ENCODE data around the gene EEF1AKMT1.

- no peak for TF ChIP-seq EP300 (IDR thresholded peaks at IDR 0.05; ENCODE audit: low read depth)
- TF ChIP-seq, protein P1, sequence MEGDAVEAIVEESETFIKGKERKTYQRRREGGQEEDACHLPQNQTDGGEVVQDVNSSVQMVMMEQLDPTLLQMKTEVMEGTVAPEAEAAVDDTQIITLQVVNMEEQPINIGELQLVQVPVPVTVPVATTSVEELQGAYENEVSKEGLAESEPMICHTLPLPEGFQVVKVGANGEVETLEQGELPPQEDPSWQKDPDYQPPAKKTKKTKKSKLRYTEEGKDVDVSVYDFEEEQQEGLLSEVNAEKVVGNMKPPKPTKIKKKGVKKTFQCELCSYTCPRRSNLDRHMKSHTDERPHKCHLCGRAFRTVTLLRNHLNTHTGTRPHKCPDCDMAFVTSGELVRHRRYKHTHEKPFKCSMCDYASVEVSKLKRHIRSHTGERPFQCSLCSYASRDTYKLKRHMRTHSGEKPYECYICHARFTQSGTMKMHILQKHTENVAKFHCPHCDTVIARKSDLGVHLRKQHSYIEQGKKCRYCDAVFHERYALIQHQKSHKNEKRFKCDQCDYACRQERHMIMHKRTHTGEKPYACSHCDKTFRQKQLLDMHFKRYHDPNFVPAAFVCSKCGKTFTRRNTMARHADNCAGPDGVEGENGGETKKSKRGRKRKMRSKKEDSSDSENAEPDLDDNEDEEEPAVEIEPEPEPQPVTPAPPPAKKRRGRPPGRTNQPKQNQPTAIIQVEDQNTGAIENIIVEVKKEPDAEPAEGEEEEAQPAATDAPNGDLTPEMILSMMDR (IDR thresholded peaks at IDR 0.05) = no peak
- no peak for TF ChIP-seq POLR2A (IDR thresholded peaks at IDR 0.05)
- no peak for TF ChIP-seq POLR2AphosphoS5 (IDR thresholded peaks at IDR 0.05)
These were observed 93.2 kb downstream of the EEF1AKMT1 start for GRCh38 chr13:20680416-20681080.

Data from transverse colon (tissue), 4 donors.